Osteoblast (primary cell): ENCODE measurements around the gene RASL11B. TPM values are rescaled to one million over a fixed set of nuclear protein-coding genes. Genes with fewer than 3 reads are reported as not detected.

ENCODE experiments used
- DNase-seq: peaks from one replicate; pipeline ENCODE4 v3.0.0; 2011; ENCODE audit warnings: low spot score, mixed read lengths; ENCODE audit not compliant: insufficient read length; ENCODE audit errors: missing footprints
- H2AFZ ChIP-seq: 2 replicates; pipeline ENCODE4 v1.6.0; 2011; ENCODE audit warnings: mild to moderate bottlenecking, low read length
- H3K27ac ChIP-seq: 2 replicates; pipeline ENCODE4 v1.5.1; 2011; ENCODE audit warnings: mild to moderate bottlenecking, low read depth, low read length, moderate library complexity
- H3K27me3 ChIP-seq: 2 replicates; pipeline ENCODE4 v1.6.0; 2012; ENCODE audit warnings: mild to moderate bottlenecking, control low read depth, inconsistent platforms, low read length, moderate library complexity; ENCODE audit not compliant: insufficient read depth
- H3K36me3 ChIP-seq: 2 replicates; pipeline ENCODE4 v1.5.1; 2011; ENCODE audit warnings: mild to moderate bottlenecking, low read length, control low read depth, moderate library complexity; ENCODE audit not compliant: insufficient read depth
- H3K4me1 ChIP-seq: 2 replicates; pipeline ENCODE4 v1.5.1; 2011; ENCODE audit warnings: mild to moderate bottlenecking, low read length, control low read depth, moderate library complexity; ENCODE audit not compliant: insufficient read depth
- H3K4me2 ChIP-seq: 2 replicates; pipeline ENCODE4 v1.6.0; 2011; ENCODE audit warnings: mild to moderate bottlenecking, low read length; ENCODE audit not compliant: insufficient read depth
- H3K4me3 ChIP-seq: fragments of 200-600 bp; sonication (generic); 3 replicates; pipeline ENCODE4 v1.5.1; 2012; ENCODE audit warnings: mild to moderate bottlenecking, low read length, inconsistent platforms; ENCODE audit not compliant: insufficient read depth
- H3K79me2 ChIP-seq: 2 replicates; pipeline ENCODE4 v1.6.0; 2012; ENCODE audit warnings: mild to moderate bottlenecking, low read length, control low read depth, inconsistent platforms; ENCODE audit not compliant: insufficient read depth
- H3K9me3 ChIP-seq: 2 replicates; pipeline ENCODE4 v1.5.1; 2011; ENCODE audit warnings: low read depth, low read length, control low read depth
- H4K20me1 ChIP-seq: 2 replicates; pipeline ENCODE4 v1.6.0; 2012; ENCODE audit warnings: mild to moderate bottlenecking, low read length, control low read depth; ENCODE audit not compliant: insufficient read depth
- total RNA-seq: library from RNA; depleted of rRNA; stranded (reverse); fragments of >200 nt; gene quantifications from 2 replicates; pipeline ENCODE4 v1.2.3, GENCODE V29; 2012
- TF ChIP-seq, protein P1 (sequence below): IDR thresholded peaks from 2 replicates; pipeline ENCODE4 v1.5.1; 2011; ENCODE audit warnings: mild to moderate bottlenecking, low read depth, low read length, moderate library complexity; ENCODE audit errors: extremely low read depth

Gene RASL11B
- total RNA-seq, 1 donor, result under 0.01 TPM

- TF ChIP-seq, protein P1, sequence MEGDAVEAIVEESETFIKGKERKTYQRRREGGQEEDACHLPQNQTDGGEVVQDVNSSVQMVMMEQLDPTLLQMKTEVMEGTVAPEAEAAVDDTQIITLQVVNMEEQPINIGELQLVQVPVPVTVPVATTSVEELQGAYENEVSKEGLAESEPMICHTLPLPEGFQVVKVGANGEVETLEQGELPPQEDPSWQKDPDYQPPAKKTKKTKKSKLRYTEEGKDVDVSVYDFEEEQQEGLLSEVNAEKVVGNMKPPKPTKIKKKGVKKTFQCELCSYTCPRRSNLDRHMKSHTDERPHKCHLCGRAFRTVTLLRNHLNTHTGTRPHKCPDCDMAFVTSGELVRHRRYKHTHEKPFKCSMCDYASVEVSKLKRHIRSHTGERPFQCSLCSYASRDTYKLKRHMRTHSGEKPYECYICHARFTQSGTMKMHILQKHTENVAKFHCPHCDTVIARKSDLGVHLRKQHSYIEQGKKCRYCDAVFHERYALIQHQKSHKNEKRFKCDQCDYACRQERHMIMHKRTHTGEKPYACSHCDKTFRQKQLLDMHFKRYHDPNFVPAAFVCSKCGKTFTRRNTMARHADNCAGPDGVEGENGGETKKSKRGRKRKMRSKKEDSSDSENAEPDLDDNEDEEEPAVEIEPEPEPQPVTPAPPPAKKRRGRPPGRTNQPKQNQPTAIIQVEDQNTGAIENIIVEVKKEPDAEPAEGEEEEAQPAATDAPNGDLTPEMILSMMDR, result no peak
- Histone ChIP-seq H4K20me1 (no peaks in the 10 kb centered on the region), H3K4me2 (no peak overlapping the region), H3K9me3 (no peaks in the 10 kb centered on the region), H3K27me3 (no peaks in the 10 kb centered on the region), H3K36me3 (no peaks in the 10 kb centered on the region), H3K4me1 (no peaks in the 10 kb centered on the region), H2AFZ (no peak overlapping the region), H3K79me2 (no peaks in the 10 kb centered on the region), H3K27ac (no peak overlapping the region), H3K4me3 (no peak overlapping the region)
- DNase-seq, result no peak
These were observed 18.2 kb upstream of the RASL11B start for GRCh38 chr4:52843958-52844357.

DNA sequence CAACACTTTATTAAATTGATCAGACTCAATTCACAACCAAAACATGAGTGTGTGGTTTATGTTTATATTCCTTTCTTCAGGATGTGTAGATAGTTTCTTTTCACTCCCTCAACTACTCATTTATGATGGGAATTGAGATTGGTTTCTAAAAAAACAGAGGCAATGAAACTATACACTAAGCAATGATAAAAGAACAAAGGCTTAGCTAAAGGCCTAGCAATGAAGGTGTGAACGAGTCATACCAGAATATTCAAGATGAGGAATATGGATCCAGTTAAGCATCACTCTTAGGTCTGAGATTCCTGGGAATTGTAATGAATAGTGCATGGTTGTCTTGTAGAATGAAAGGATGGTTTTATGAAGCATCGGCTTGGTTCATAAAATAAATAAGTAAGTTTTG is 17.5 kb upstream of the RASL11B start:
- H4K20me1 ChIP-seq, result no peaks in the 10 kb centered on the region
- no peak for DNase-seq
- no peak overlapping the region for H3K4me2 ChIP-seq
- H3K79me2 ChIP-seq, result no peaks in the 10 kb centered on the region
- TF ChIP-seq, protein P1, result no peak
- no peak overlapping the region for H3K27ac ChIP-seq
- H3K4me1 ChIP-seq, result no peaks in the 10 kb centered on the region
- H3K27me3 ChIP-seq, result no peaks in the 10 kb centered on the region
- no peak overlapping the region for H2AFZ ChIP-seq
- no peak overlapping the region for H3K4me3 ChIP-seq
- H3K36me3 ChIP-seq, result no peaks in the 10 kb centered on the region
- H3K9me3 ChIP-seq, result no peaks in the 10 kb centered on the region

GRCh38 chr4:52846502-52846901 is 15.6 kb upstream of the RASL11B start:
- Histone ChIP-seq H2AFZ (no peak overlapping the region), H3K36me3 (no peaks in the 10 kb centered on the region), H3K79me2 (no peaks in the 10 kb centered on the region), H3K27ac (no peak overlapping the region), H3K9me3 (no peaks in the 10 kb centered on the region), H3K4me2 (no peak overlapping the region), H3K4me3 (no peak overlapping the region), H3K4me1 (no peaks in the 10 kb centered on the region), H4K20me1 (no peaks in the 10 kb centered on the region), H3K27me3 (no peaks in the 10 kb centered on the region)
- DNase-seq, result no peak
- TF ChIP-seq, protein P1, result no peak

DNA sequence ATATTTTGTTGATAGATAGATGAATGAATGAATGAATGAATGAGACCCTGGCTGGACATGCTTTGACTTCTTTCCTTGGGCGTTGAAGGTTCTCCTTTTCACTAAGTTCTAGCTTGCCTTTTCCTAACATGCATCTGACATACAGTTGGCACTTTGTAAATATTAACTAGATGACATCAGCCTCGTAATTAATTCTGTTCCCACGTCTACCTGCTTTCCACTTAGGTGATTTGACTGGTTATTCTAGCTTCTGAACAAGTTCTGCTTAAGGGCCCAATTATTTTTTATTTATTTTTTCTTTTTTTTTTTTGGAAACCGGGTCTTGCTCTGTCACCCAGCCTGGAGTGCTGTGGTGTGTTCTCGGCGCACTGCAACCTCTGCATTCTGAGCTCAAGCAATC is 13.9 kb upstream of the RASL11B start:
- H3K4me2 ChIP-seq, result no peak overlapping the region
- no peaks in the 10 kb centered on the region for H3K9me3 ChIP-seq
- H3K27me3 ChIP-seq, result no peaks in the 10 kb centered on the region
- TF ChIP-seq, protein P1, result no peak
- no peaks in the 10 kb centered on the region for H4K20me1 ChIP-seq
- H2AFZ ChIP-seq, result no peak overlapping the region
- H3K36me3 ChIP-seq, result no peaks in the 10 kb centered on the region
- H3K4me1 ChIP-seq, result peaks cover 1% of the 10 kb centered on the region
- no peak for DNase-seq
- no peak overlapping the region for H3K4me3 ChIP-seq
- H3K79me2 ChIP-seq, result no peaks in the 10 kb centered on the region
- no peak overlapping the region for H3K27ac ChIP-seq
